ENCODE results near the gene ZNF574. TPM values are rescaled to one million over a fixed set of nuclear protein-coding genes. Genes with fewer than 3 reads are reported as not detected.

Gene ZNF574
- total RNA-seq, 4 donors from 2014 or later = 28.4 to 52.1 (median 30.8) TPM

GRCh38 chr19:42078058-42078457, 2.1 kb downstream of the ZNF574 start:
- H3K4me3 ChIP-seq (ENCODE audit: low read depth, poor library complexity, severe bottlenecking) = no peak overlapping the region
- TF ChIP-seq CTCF (IDR thresholded peaks at IDR 0.05) (no peak), POLR2A (IDR thresholded peaks at IDR 0.05) (no peak)
- WGBS, 2 donors = 85 to 91% methylated on average over 1 of the region's 1 CpG
- DNase-seq (ENCODE audit: low spot score in 2 of 2) = no peak
- intact Hi-C loops (cut with DNase I; ENCODE audit: low total_unique reads) = no loop called here

GRCh38 chr19:42078538-42079275, 2.7 kb downstream of the ZNF574 start:
- no peak overlapping the region for H3K4me3 ChIP-seq (ENCODE audit: low read depth, poor library complexity, severe bottlenecking)
- WGBS, 2 donors = 61 to 62% methylated on average over 13 to 15 of the region's 15 CpGs
- TF ChIP-seq POLR2A (IDR thresholded peaks at IDR 0.05) (no peak), CTCF (IDR thresholded peaks at IDR 0.05) (no peak)
- intact Hi-C loops (cut with DNase I; ENCODE audit: low total_unique reads) = no loop called here
- no peak for DNase-seq (ENCODE audit: low spot score in 2 of 2)

GRCh38 chr19:42079276-42079669, 3.3 kb downstream of the ZNF574 start:
- WGBS, 2 donors = 83 to 84% methylated on average over 16 of the region's 16 CpGs
- intact Hi-C loops (cut with DNase I; ENCODE audit: low total_unique reads) = no loop called here
- H3K4me3 ChIP-seq (ENCODE audit: low read depth, poor library complexity, severe bottlenecking) = no peak overlapping the region
- TF ChIP-seq CTCF (IDR thresholded peaks at IDR 0.05) = no peak
- no peak for TF ChIP-seq POLR2A (IDR thresholded peaks at IDR 0.05)
- DNase-seq (ENCODE audit: low spot score in 2 of 2) = no peak

- intact Hi-C loops (cut with DNase I; ENCODE audit: low total_unique reads) = no loop called here
- TF ChIP-seq POLR2A (IDR thresholded peaks at IDR 0.05) (no peak), CTCF (IDR thresholded peaks at IDR 0.05) (no peak)
- WGBS, 2 donors = 91 to 92% methylated on average over 39 to 44 of the region's 44 CpGs
These were observed 4.2 kb downstream of the ZNF574 start for GRCh38 chr19:42079886-42080763.

GRCh38 chr19:42080764-42081375, 4.9 kb downstream of the ZNF574 start:
- H3K4me3 ChIP-seq (ENCODE audit: low read depth, poor library complexity, severe bottlenecking) = no peak overlapping the region
- intact Hi-C loops (cut with DNase I; ENCODE audit: low total_unique reads) = no loop called here
- no peak for TF ChIP-seq POLR2A (IDR thresholded peaks at IDR 0.05)
- TF ChIP-seq CTCF (IDR thresholded peaks at IDR 0.05) = no peak
- WGBS, 2 donors = 88 to 91% methylated on average over 22 to 28 of the region's 28 CpGs
- no peak for DNase-seq (ENCODE audit: low spot score in 2 of 2)

More at GRCh38 chr19:42079886-42080763, 4.2 kb downstream of the ZNF574 start:
- no peak for DNase-seq (ENCODE audit: low spot score in 2 of 2)
- no peak overlapping the region for H3K4me3 ChIP-seq (ENCODE audit: low read depth, poor library complexity, severe bottlenecking)
